Liver (tissue), 9 donors: ENCODE results near the gene KIF4B. TPM values are rescaled to one million over a fixed set of nuclear protein-coding genes. Genes with fewer than 3 reads are reported as not detected.

ENCODE experiments used
- DNase-seq: peaks from one replicate; pipeline ENCODE4 v3.0.0-alpha.2; 2017; ENCODE audit warnings: low spot score
- H3K27ac ChIP-seq, 2 donors: one replicate each; pipeline ENCODE4 v1.7.0; 2013; ENCODE audit warnings: inconsistent platforms in 2 of 2, low read length in 2 of 2, control low read depth in 1 of 2, low read depth in 1 of 2, mild to moderate bottlenecking in 1 of 2
- H3K27me3 ChIP-seq, 4 donors: one replicate each; pipeline versions ENCODE4 v1.6.1 to v1.7.0; 2013; ENCODE audit warnings: low read length in 3 of 4, inconsistent platforms in 1 of 4, mild to moderate bottlenecking in 1 of 4, moderate library complexity in 1 of 4; ENCODE audit not compliant: control insufficient read depth in 4 of 4, insufficient read depth in 4 of 4
- H3K36me3 ChIP-seq, 4 donors: one replicate each; pipeline versions ENCODE4 v1.6.1 to v1.7.0; 2013; ENCODE audit warnings: low read length in 3 of 4, mild to moderate bottlenecking in 3 of 4, low read depth in 1 of 4, moderate library complexity in 1 of 4; ENCODE audit not compliant: control insufficient read depth in 4 of 4, insufficient read depth in 3 of 4
- H3K4me1 ChIP-seq, 4 donors: one replicate each; pipeline versions ENCODE4 v1.6.1 to v1.7.0; 2013; ENCODE audit warnings: low read length in 3 of 4, mild to moderate bottlenecking in 3 of 4, moderate library complexity in 1 of 4; ENCODE audit not compliant: control insufficient read depth in 4 of 4, insufficient read depth in 4 of 4
- H3K4me3 ChIP-seq, 3 donors: one replicate each; pipeline versions ENCODE4 v1.6.1 to v1.7.0; 2013; ENCODE audit warnings: low read length in 3 of 3, control low read depth in 1 of 3, low read depth in 1 of 3, mild to moderate bottlenecking in 1 of 3
- H3K9ac ChIP-seq, 2 donors: one replicate each; pipeline ENCODE4 v1.7.0; 2013; ENCODE audit warnings: low read length in 2 of 2, mild to moderate bottlenecking in 2 of 2, moderate library complexity in 2 of 2, control low read depth in 1 of 2, low read depth in 1 of 2
- H3K9me3 ChIP-seq, 4 donors: one replicate each; pipeline versions ENCODE4 v1.6.1 to v1.7.0; 2013; ENCODE audit warnings: low read length in 3 of 4; ENCODE audit not compliant: control insufficient read depth in 4 of 4
- EGR1 ChIP-seq, 2 donors: IDR thresholded peaks; 2 replicates each; pipeline ENCODE4 v1.6.1; 2016 to 2018; ENCODE audit warnings: antibody characterized with exemption in 2 of 2, low read depth in 2 of 2
- FOXA1 ChIP-seq: IDR thresholded peaks from 2 replicates; pipeline ENCODE4 v1.6.1; 2016; ENCODE audit warnings: antibody characterized with exemption
- FOXA2 ChIP-seq: IDR thresholded peaks from 2 replicates; pipeline ENCODE4 v1.6.1; 2016; ENCODE audit warnings: antibody characterized with exemption
- GABPA ChIP-seq, 2 donors: IDR thresholded peaks in 1 of 2; conservative IDR thresholded peaks in 1 of 2; 2 replicates each; pipeline ENCODE4 v1.6.1; 2016; ENCODE audit warnings: antibody characterized with exemption in 2 of 2, mild to moderate bottlenecking in 1 of 2, moderate library complexity in 1 of 2
- HNF4A ChIP-seq, 2 donors: conservative IDR thresholded peaks; 2 replicates each; pipeline ENCODE4 v1.6.1; 2016; ENCODE audit warnings: antibody characterized with exemption in 2 of 2, mild to moderate bottlenecking in 2 of 2
- HNF4G ChIP-seq: IDR thresholded peaks from 2 replicates; pipeline ENCODE4 v1.6.1; 2016; ENCODE audit warnings: antibody characterized with exemption
- JUND ChIP-seq, 2 donors: IDR thresholded peaks; 2 replicates each; pipeline ENCODE4 v1.6.1; 2016; ENCODE audit warnings: antibody characterized with exemption in 2 of 2
- NR2F2 ChIP-seq: IDR thresholded peaks from 2 replicates; pipeline ENCODE4 v1.6.1; 2016; ENCODE audit warnings: antibody characterized with exemption
- RAD21 ChIP-seq, 2 donors: IDR thresholded peaks; 2 replicates each; pipeline ENCODE4 v1.6.1; 2016; ENCODE audit warnings: antibody characterized with exemption in 2 of 2, mild to moderate bottlenecking in 2 of 2
- RXRA ChIP-seq, 2 donors: IDR thresholded peaks; 2 replicates each; pipeline ENCODE4 v1.6.1; 2017 to 2018; ENCODE audit warnings: antibody characterized with exemption in 2 of 2, mild to moderate bottlenecking in 1 of 2
- SP1 ChIP-seq: IDR thresholded peaks from 2 replicates; pipeline ENCODE4 v1.6.1; 2018; ENCODE audit warnings: antibody characterized with exemption, mild to moderate bottlenecking
- TAF1 ChIP-seq: conservative IDR thresholded peaks from 2 replicates; pipeline ENCODE4 v1.6.1; 2016; ENCODE audit warnings: antibody characterized with exemption, mild to moderate bottlenecking
- YY1 ChIP-seq: IDR thresholded peaks from 2 replicates; pipeline ENCODE4 v1.6.1; 2016; ENCODE audit warnings: antibody characterized with exemption, mild to moderate bottlenecking
- WGBS: extraction: QIAGEN DNeasy Blood & Tissue Kit; methylation state at CpG from one replicate; pipeline ENCODE4 v1.1.7; 2013; 5-methylcytosine and 5-hydroxymethylcytosine counted together
- polyA plus RNA-seq, 2 donors: library from polyadenylated mRNA; stranded (reverse) in 1 of 2; unstranded in 1 of 2; fragments of 200-250 nt in 1 of 2; fragments of >200 nt in 1 of 2; fragmentation: Nextera tagmentation in 1 of 2; extraction: Ambion mirVana in 1 of 2; gene quantifications; one replicate each; pipeline versions ENCODE4 v1.2.1 to v1.2.3, GENCODE V29; 2013 to 2015
- total RNA-seq, 2 donors: library from RNA; depleted of rRNA; stranded (reverse); fragments of >200 nt; gene quantifications; one replicate each; pipeline ENCODE4 v1.2.3, GENCODE V29; 2014
- TF ChIP-seq, protein P1 (sequence below): IDR thresholded peaks from 2 replicates; pipeline ENCODE4 v1.6.1; 2016; ENCODE audit warnings: antibody characterized with exemption
- TF ChIP-seq, protein P2 (sequence below): IDR thresholded peaks from 2 replicates; pipeline ENCODE4 v1.6.1; 2016; ENCODE audit warnings: antibody characterized with exemption
- TF ChIP-seq, protein P3 (sequence below): fragments of 150-350 bp; IDR thresholded peaks from 2 replicates; pipeline ENCODE4 v1.5.1; 2017; ENCODE audit warnings: improper control_type of control experiment, low read depth, low read length; ENCODE audit not compliant: missing input control
- TF ChIP-seq, protein P4 (sequence below): IDR thresholded peaks from 2 replicates; pipeline ENCODE4 v1.6.1; 2016; ENCODE audit warnings: antibody characterized with exemption, mild to moderate bottlenecking
- TF ChIP-seq, protein P5 (sequence below): IDR thresholded peaks from 2 replicates; pipeline ENCODE4 v1.6.1; 2016; ENCODE audit warnings: antibody characterized with exemption
- donor health status: healthy.
- donor health status: healthy.
- donor health status: healthy.
- donor health status: healthy.
- donor health status: healthy.

KIF4B gene
- total and polyA plus RNA-seq, 4 donors: 0.05 to 0.17 TPM; not detected in 2

DNA sequence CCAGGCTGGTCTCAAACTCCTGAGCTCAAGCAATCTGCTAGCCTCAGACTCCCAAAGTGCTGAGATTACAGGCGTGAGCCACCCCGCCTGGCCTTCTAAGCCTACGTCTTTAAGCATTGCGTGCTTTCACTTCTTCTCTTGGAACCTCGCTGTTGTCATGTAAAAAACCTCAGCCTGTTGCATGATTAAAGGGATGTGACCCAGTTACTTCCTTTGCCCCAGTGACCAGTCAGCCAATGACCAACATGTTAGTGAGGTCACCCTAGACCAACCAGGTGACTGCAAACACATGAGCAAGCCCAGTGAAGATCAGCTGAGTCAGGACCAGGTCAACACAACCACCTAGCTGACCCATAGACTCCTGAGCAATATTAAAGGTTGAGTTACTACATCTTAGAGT, 10.5 kb downstream of the KIF4B start:
- H3K4me3 ChIP-seq: no peak overlapping the region
- 90% methylated on average over 5 of the region's 5 CpGs for WGBS
- H3K9ac ChIP-seq: no peak overlapping the region
- H3K9me3 ChIP-seq: no peaks in the 10 kb centered on the region
- H3K4me1 ChIP-seq: peaks cover 0 to 1% (median 0%) of the 10 kb centered on the region in 4 donors
- no peaks in the 10 kb centered on the region for H3K27me3 ChIP-seq
- no peak for TF ChIP-seq HNF4G
- TF ChIP-seq RXRA (IDR thresholded peaks at IDR 0.05): no peak
- TF ChIP-seq HNF4A (conservative IDR thresholded peaks at IDR 0.05): no peak
- no peak for TF ChIP-seq TAF1
- TF ChIP-seq SP1: no peak
- TF ChIP-seq JUND (IDR thresholded peaks at IDR 0.05): no peak
- TF ChIP-seq, protein P1, sequence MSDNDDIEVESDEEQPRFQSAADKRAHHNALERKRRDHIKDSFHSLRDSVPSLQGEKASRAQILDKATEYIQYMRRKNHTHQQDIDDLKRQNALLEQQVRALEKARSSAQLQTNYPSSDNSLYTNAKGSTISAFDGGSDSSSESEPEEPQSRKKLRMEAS: no peak
- no peak for TF ChIP-seq EGR1 (IDR thresholded peaks at IDR 0.05; ENCODE audit: low read depth in 2 of 2)
- TF ChIP-seq, protein P2, sequence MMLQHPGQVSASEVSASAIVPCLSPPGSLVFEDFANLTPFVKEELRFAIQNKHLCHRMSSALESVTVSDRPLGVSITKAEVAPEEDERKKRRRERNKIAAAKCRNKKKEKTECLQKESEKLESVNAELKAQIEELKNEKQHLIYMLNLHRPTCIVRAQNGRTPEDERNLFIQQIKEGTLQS: no peak
- no peak for TF ChIP-seq GABPA (IDR thresholded peaks at IDR 0.05 in 1 of 2, conservative IDR thresholded peaks at IDR 0.05 in 1 of 2)
- TF ChIP-seq RAD21 (IDR thresholded peaks at IDR 0.05): no peak
- TF ChIP-seq, protein P3, sequence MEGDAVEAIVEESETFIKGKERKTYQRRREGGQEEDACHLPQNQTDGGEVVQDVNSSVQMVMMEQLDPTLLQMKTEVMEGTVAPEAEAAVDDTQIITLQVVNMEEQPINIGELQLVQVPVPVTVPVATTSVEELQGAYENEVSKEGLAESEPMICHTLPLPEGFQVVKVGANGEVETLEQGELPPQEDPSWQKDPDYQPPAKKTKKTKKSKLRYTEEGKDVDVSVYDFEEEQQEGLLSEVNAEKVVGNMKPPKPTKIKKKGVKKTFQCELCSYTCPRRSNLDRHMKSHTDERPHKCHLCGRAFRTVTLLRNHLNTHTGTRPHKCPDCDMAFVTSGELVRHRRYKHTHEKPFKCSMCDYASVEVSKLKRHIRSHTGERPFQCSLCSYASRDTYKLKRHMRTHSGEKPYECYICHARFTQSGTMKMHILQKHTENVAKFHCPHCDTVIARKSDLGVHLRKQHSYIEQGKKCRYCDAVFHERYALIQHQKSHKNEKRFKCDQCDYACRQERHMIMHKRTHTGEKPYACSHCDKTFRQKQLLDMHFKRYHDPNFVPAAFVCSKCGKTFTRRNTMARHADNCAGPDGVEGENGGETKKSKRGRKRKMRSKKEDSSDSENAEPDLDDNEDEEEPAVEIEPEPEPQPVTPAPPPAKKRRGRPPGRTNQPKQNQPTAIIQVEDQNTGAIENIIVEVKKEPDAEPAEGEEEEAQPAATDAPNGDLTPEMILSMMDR: no peak
- no peak for DNase-seq
- H3K36me3 ChIP-seq: no peaks in the 10 kb centered on the region
- no peak overlapping the region for H3K27ac ChIP-seq

DNA sequence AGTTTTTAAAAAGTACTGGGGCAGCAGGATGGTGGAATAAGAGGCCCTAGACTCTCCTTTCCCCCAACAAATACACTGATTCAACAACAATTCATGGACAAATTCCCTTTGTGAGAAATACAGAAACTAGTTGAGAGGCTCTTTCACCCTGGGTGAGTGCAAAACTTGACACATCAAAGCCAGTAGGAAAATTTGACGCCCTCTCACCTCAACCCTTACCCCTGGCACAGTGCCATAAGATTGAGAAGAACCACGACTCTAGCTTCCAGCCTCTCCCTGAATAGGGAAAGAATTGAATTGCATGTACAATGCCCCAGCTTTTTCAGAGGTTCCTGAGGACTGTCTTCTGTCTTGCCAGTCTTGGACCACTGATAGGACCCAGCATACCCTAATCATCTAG, 12.3 kb downstream of the KIF4B start:
- Histone ChIP-seq H3K36me3 (no peaks in the 10 kb centered on the region), H3K27ac (no peak overlapping the region), H3K9me3 (no peaks in the 10 kb centered on the region), H3K4me3 (no peak overlapping the region), H3K9ac (no peak overlapping the region), H3K27me3 (no peaks in the 10 kb centered on the region), H3K4me1 (no peaks in the 10 kb centered on the region)
- TF ChIP-seq, protein P2: no peak
- TF ChIP-seq RXRA (IDR thresholded peaks at IDR 0.05) (no peak), FOXA1 (no peak), SP1 (no peak), HNF4G (no peak), NR2F2 (no peak), RAD21 (IDR thresholded peaks at IDR 0.05) (no peak), EGR1 (IDR thresholded peaks at IDR 0.05; ENCODE audit: low read depth in 2 of 2) (no peak), TAF1 (no peak), HNF4A (conservative IDR thresholded peaks at IDR 0.05) (no peak), JUND (IDR thresholded peaks at IDR 0.05) (no peak), YY1 (no peak), GABPA (IDR thresholded peaks at IDR 0.05 in 1 of 2, conservative IDR thresholded peaks at IDR 0.05 in 1 of 2) (no peak), FOXA2 (no peak)
- TF ChIP-seq, protein P3: no peak
- TF ChIP-seq, protein P1: no peak
- TF ChIP-seq, protein P4, sequence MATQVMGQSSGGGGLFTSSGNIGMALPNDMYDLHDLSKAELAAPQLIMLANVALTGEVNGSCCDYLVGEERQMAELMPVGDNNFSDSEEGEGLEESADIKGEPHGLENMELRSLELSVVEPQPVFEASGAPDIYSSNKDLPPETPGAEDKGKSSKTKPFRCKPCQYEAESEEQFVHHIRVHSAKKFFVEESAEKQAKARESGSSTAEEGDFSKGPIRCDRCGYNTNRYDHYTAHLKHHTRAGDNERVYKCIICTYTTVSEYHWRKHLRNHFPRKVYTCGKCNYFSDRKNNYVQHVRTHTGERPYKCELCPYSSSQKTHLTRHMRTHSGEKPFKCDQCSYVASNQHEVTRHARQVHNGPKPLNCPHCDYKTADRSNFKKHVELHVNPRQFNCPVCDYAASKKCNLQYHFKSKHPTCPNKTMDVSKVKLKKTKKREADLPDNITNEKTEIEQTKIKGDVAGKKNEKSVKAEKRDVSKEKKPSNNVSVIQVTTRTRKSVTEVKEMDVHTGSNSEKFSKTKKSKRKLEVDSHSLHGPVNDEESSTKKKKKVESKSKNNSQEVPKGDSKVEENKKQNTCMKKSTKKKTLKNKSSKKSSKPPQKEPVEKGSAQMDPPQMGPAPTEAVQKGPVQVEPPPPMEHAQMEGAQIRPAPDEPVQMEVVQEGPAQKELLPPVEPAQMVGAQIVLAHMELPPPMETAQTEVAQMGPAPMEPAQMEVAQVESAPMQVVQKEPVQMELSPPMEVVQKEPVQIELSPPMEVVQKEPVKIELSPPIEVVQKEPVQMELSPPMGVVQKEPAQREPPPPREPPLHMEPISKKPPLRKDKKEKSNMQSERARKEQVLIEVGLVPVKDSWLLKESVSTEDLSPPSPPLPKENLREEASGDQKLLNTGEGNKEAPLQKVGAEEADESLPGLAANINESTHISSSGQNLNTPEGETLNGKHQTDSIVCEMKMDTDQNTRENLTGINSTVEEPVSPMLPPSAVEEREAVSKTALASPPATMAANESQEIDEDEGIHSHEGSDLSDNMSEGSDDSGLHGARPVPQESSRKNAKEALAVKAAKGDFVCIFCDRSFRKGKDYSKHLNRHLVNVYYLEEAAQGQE: no peak
- TF ChIP-seq, protein P5, sequence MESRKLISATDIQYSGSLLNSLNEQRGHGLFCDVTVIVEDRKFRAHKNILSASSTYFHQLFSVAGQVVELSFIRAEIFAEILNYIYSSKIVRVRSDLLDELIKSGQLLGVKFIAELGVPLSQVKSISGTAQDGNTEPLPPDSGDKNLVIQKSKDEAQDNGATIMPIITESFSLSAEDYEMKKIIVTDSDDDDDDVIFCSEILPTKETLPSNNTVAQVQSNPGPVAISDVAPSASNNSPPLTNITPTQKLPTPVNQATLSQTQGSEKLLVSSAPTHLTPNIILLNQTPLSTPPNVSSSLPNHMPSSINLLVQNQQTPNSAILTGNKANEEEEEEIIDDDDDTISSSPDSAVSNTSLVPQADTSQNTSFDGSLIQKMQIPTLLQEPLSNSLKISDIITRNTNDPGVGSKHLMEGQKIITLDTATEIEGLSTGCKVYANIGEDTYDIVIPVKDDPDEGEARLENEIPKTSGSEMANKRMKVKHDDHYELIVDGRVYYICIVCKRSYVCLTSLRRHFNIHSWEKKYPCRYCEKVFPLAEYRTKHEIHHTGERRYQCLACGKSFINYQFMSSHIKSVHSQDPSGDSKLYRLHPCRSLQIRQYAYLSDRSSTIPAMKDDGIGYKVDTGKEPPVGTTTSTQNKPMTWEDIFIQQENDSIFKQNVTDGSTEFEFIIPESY: no peak
- no peak for DNase-seq
- 50% methylated on average over 2 of the region's 2 CpGs for WGBS
